Osteoblast (primary cell): ENCODE results near the gene SEC63. TPM values are rescaled to one million over a fixed set of nuclear protein-coding genes. Genes with fewer than 3 reads are reported as not detected.
"Not testable (repeated sequence)": the region's sequence is repeated elsewhere in the genome, so short reads cannot be mapped to it uniquely, and the experiment has no call there.

Experiments
- DNase-seq: peaks from one replicate; pipeline ENCODE4 v3.0.0; 2011; ENCODE audit warnings: low spot score, mixed read lengths; ENCODE audit not compliant: insufficient read length; ENCODE audit errors: missing footprints
- H2AFZ ChIP-seq: 2 replicates; pipeline ENCODE4 v1.6.0; 2011; ENCODE audit warnings: mild to moderate bottlenecking, low read length
- H3K27ac ChIP-seq: 2 replicates; pipeline ENCODE4 v1.5.1; 2011; ENCODE audit warnings: mild to moderate bottlenecking, low read depth, low read length, moderate library complexity
- H3K27me3 ChIP-seq: 2 replicates; pipeline ENCODE4 v1.6.0; 2012; ENCODE audit warnings: mild to moderate bottlenecking, control low read depth, inconsistent platforms, low read length, moderate library complexity; ENCODE audit not compliant: insufficient read depth
- H3K36me3 ChIP-seq: 2 replicates; pipeline ENCODE4 v1.5.1; 2011; ENCODE audit warnings: mild to moderate bottlenecking, low read length, control low read depth, moderate library complexity; ENCODE audit not compliant: insufficient read depth
- H3K4me1 ChIP-seq: 2 replicates; pipeline ENCODE4 v1.5.1; 2011; ENCODE audit warnings: mild to moderate bottlenecking, low read length, control low read depth, moderate library complexity; ENCODE audit not compliant: insufficient read depth
- H3K4me2 ChIP-seq: 2 replicates; pipeline ENCODE4 v1.6.0; 2011; ENCODE audit warnings: mild to moderate bottlenecking, low read length; ENCODE audit not compliant: insufficient read depth
- H3K4me3 ChIP-seq: fragments of 200-600 bp; sonication (generic); 3 replicates; pipeline ENCODE4 v1.5.1; 2012; ENCODE audit warnings: mild to moderate bottlenecking, low read length, inconsistent platforms; ENCODE audit not compliant: insufficient read depth
- H3K79me2 ChIP-seq: 2 replicates; pipeline ENCODE4 v1.6.0; 2012; ENCODE audit warnings: mild to moderate bottlenecking, low read length, control low read depth, inconsistent platforms; ENCODE audit not compliant: insufficient read depth
- H3K9me3 ChIP-seq: 2 replicates; pipeline ENCODE4 v1.5.1; 2011; ENCODE audit warnings: low read depth, low read length, control low read depth
- H4K20me1 ChIP-seq: 2 replicates; pipeline ENCODE4 v1.6.0; 2012; ENCODE audit warnings: mild to moderate bottlenecking, low read length, control low read depth; ENCODE audit not compliant: insufficient read depth
- CTCF ChIP-seq: IDR thresholded peaks from 2 replicates; pipeline ENCODE4 v1.5.1; 2011; ENCODE audit warnings: mild to moderate bottlenecking, low read depth, low read length, moderate library complexity; ENCODE audit errors: extremely low read depth
- total RNA-seq: library from RNA; depleted of rRNA; stranded (reverse); fragments of >200 nt; gene quantifications from 2 replicates; pipeline ENCODE4 v1.2.3, GENCODE V29; 2012

Gene SEC63
- total RNA-seq, 1 donor, result 35.8 TPM

- H3K4me3 ChIP-seq, result no peak overlapping the region
- TF ChIP-seq CTCF, result no peak
- H3K9me3 ChIP-seq, result no peaks in the 10 kb centered on the region
- no peak for DNase-seq
- no peak overlapping the region for H3K4me2 ChIP-seq
- H3K27me3 ChIP-seq, result no peaks in the 10 kb centered on the region
- H3K4me1 ChIP-seq, result no peaks in the 10 kb centered on the region
- peaks cover 57% of the 10 kb centered on the region for H3K36me3 ChIP-seq
- H2AFZ ChIP-seq, result no peak overlapping the region
- peaks cover 22% of the 10 kb centered on the region for H3K79me2 ChIP-seq
- peaks cover 10% of the 10 kb centered on the region for H4K20me1 ChIP-seq
- H3K27ac ChIP-seq, result no peak overlapping the region
Measured at GRCh38 chr6:107911692-107912091, 46.3 kb downstream of the SEC63 start.

GRCh38 chr6:107894809-107895396, 63.1 kb downstream of the SEC63 start:
- no peaks in the 10 kb centered on the region for H3K79me2 ChIP-seq
- H3K4me1 ChIP-seq, result no peaks in the 10 kb centered on the region
- no peak overlapping the region for H3K4me2 ChIP-seq
- no peaks in the 10 kb centered on the region for H3K27me3 ChIP-seq
- DNase-seq, result no peak
- no peak overlapping the region for H2AFZ ChIP-seq
- H3K4me3 ChIP-seq, result no peak overlapping the region
- TF ChIP-seq CTCF, result no peak
- peaks cover 66% of the 10 kb centered on the region for H3K36me3 ChIP-seq
- H3K27ac ChIP-seq, result no peak overlapping the region
- H3K9me3 ChIP-seq, result no peaks in the 10 kb centered on the region
- H4K20me1 ChIP-seq, result no peaks in the 10 kb centered on the region

GRCh38 chr6:107890431-107890830, 67.6 kb downstream of the SEC63 start:
- peaks cover 38% of the 10 kb centered on the region for H3K36me3 ChIP-seq
- H2AFZ ChIP-seq, H3K4me3 ChIP-seq, H3K4me1 ChIP-seq, H3K4me2 ChIP-seq, H3K27ac ChIP-seq, H3K79me2 ChIP-seq, H4K20me1 ChIP-seq, H3K9me3 ChIP-seq, DNase-seq, H3K27me3 ChIP-seq: not testable (repeated sequence)

- H3K9me3 ChIP-seq, result not testable (repeated sequence)
Measured at GRCh38 chr6:107885950-107886349, 72.1 kb downstream of the SEC63 start.

GRCh38 chr6:107879941-107880340, 78.1 kb downstream of the SEC63 start:
- Histone ChIP-seq H3K36me3 (peaks cover 37% of the 10 kb centered on the region), H3K4me2 (no peak overlapping the region), H3K27me3 (no peaks in the 10 kb centered on the region), H3K27ac (no peak overlapping the region), H3K9me3 (no peaks in the 10 kb centered on the region), H3K4me1 (no peaks in the 10 kb centered on the region), H3K79me2 (no peaks in the 10 kb centered on the region), H2AFZ (no peak overlapping the region), H3K4me3 (no peak overlapping the region), H4K20me1 (peaks cover 3% of the 10 kb centered on the region)
- DNase-seq, result no peak
- no peak for TF ChIP-seq CTCF

More at GRCh38 chr6:107885950-107886349, 72.1 kb downstream of the SEC63 start:
- not testable (repeated sequence) for DNase-seq, H3K27ac ChIP-seq, H3K4me3 ChIP-seq, H3K4me1 ChIP-seq, H3K79me2 ChIP-seq, H2AFZ ChIP-seq, H3K27me3 ChIP-seq, H3K4me2 ChIP-seq, H3K36me3 ChIP-seq, H4K20me1 ChIP-seq
